GM21576 (cell line): ENCODE measurements around the gene LZTS3.
"Not testable (repeated sequence)": the region's sequence is repeated elsewhere in the genome, so short reads cannot be mapped to it uniquely, and the experiment has no call there.

Experiments used
- ATAC-seq: cut with Tn5 transposase; IDR thresholded peaks from one replicate; pipeline ENCODE4 v1.9.1; 2021; ENCODE audit warnings: mild to moderate bottlenecking, moderate library complexity; ENCODE audit not compliant: unreplicated experiment

Gene LZTS3

DNA sequence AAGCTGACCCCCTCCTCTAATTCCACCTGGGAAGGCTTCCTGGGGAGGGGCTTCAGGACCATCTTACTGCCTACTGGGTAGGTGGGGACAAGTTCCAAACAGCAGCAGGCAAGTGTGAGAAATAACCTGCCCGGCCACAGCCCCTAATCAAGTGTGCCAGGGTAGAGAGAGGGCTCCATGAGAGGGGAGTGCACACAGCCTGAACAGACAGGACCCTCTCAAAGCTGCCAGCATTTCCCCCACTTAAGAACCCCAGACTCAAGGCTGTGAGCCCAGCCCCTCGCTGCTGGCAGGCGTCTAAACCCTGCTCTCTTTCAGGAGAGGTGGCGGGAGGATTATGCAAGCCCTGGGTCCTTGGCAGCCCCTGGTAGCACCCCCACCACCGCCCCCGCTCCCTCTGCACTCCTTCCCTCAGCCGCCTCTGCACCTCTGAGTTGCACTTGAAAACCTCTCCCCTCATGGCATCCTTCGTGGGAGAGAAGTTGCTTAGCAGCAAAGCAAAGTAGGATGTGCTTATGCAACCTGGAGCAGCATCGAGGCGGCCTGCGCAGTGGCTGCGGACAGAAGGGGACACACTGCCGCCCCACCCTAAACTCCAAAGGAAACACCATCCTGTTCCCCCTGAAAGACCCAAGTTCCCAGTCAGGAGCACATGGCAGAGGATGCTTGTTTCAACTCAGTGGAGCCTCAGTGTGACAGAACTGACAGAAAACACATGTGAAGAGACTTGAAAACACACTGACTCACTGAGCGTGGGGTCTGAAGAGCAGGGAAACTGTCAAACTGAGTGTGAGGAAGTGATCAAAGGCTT is 20.7 kb upstream of the LZTS3 start:
- ATAC-seq, result no peak

DNA sequence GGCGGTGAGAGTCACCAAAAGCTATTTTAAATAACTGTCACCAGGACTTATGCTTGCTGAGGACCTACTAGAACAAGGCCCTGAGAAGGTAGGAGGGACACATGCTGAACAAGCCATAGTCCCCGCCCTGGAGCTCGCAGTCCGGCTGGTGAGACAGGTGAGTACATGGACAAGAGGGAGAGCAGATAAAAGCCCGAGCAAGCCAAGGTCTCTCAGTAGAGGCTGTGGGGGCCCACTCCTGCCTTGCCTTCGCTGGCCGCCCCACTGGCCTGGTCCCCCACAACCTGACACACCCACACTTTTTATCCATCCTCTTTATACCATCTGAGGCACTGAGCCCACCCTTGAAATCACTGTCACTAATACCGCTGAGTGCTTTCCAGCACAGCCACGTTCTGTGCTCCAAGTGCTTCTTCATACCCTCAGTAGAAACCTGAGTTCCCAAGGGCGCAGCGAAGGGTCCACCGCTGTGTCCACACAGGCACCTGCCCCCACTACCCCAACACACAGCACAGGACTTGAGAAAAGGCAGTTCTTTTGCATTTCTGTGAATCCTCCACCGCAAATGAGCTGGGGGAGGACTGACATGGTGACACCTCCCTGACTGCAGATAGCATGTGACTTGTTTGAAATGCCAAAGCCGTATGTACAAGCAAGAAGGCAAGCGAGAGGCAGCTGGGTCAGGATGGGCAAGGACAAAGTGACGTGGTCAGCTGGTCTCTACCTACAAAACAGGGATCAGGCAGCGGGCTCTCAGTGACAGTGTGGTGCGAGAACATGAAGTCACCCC is 19.1 kb upstream of the LZTS3 start:
- no peak for ATAC-seq

DNA sequence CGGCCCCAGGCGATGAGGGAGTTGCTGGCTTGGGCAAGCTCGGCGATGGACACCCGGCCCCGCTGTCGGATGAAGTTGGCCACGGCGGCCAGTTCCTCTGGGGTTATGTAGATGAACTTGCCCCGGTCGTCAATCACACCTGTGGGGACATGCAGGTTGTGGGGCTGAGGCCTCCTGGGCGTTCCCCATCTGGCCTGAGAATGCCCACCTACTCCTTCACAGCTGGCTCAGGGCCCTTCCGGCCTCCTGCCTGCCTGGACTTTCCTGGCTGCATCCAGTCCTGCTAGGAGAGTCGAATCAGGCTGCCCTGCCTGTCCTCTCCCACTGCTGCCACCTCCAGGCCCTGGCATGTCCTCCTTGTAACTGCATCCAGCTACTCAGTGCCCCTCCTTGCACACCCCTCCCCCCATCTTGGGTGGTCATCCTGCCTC is 17.3 kb upstream of the LZTS3 start:
- no peak for ATAC-seq

DNA sequence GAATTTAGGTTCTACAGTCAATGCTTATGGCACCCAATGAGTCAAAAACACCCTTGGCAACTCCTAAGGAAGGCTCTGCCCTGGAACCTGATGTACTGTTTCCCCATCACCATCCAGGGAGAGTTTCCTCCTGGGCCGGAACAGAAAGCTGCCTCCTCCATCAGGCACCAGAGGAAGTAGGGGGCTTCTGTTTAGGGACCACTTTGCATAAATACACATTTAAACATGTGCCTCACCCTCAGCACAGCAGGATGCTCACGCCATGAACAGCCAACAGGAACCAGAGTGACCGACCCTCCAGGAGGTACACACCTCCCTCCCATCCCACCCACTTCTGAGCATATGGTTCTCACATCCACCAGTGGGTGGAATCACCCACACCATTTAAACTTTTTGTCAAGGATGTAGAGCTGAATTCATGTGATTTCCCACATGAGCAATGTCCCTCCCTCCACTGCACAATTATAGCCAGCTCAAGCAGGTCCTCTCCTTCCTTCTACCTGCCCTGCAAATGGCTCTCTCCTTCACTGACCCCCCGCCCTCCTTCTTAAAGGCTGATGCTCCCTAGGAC is 16.3 kb upstream of the LZTS3 start:
- no peak for ATAC-seq

DNA sequence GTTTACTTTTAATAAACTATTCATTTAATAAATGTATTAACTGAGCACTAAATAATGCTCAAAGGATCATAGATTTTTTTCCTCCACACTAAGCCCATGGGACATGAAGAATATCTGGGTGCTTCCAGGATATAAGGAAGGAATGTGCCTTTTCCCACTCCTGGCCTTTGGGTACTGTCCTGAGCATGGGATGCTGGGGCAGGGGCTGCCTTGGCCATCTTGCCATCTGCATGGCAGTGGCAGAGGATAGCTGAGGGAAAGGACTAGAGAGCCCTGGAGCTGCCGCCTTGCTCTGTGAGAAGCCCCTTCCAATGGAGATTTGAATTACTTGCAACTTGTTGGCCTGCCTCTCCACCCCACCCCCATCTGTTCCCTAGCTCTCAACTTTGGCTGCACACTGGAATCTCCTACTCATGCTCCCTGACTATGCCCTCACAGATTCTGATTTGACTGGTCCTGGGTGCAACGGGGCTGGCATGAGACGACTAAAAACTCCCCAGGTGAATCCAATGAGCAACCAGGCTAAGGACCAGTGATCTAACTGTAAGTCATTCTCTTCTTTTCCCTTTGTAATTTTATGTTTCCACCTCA is 15.6 kb upstream of the LZTS3 start:
- ATAC-seq, result no peak

DNA sequence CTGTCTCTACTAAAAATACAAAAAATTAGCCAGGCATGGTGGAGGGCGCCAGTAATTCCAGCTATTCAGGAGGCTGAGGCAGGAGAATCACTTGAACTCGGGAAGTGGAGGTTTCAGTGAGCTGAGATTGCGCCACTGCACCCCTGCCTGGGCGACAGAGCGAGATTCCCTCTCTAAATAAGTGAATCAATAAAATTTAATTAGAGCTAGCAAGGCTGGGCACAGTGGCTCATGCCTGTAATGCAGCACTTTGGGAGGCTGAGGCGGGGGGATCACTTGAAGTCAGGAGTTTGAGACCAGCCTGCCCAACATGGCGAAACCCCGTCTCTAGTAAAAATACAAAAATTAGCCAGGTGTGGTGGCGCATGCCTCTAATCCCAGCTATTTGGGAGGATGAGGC is 14.5 kb upstream of the LZTS3 start:
- ATAC-seq, result not testable (repeated sequence)

DNA sequence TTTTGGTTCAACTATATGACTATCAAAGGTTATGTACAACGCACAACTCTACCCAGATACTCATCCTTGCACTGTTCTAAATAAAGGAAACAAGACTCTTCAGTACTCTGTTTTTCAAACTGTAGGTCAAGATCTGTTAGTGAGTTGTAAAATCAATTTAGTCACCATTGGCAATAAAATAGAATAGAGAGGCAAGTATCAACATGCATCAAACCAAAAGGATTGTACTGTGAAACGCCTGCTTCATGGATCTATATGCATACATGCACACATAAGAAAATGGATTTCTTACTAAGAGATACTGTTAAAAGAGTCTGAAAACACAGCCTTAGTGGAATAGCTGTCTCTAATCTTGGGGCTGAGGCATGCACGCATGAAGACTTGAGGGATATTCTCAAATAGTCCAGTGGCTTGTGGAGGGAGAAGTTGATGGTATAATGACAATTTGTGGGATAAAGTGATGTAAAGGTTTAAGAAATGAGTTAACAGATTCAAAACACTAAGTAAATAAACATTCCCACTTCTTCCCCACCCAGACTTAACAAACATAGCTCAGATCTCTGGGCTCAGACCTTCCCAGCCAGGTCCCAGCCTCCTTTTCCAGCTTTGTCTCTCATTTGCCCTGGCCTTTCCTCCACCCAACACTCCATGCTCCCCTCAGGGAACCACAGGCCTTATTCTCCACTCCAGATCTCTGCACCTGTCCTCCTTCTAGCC is 10.7 kb upstream of the LZTS3 start:
- ATAC-seq, result no peak

DNA sequence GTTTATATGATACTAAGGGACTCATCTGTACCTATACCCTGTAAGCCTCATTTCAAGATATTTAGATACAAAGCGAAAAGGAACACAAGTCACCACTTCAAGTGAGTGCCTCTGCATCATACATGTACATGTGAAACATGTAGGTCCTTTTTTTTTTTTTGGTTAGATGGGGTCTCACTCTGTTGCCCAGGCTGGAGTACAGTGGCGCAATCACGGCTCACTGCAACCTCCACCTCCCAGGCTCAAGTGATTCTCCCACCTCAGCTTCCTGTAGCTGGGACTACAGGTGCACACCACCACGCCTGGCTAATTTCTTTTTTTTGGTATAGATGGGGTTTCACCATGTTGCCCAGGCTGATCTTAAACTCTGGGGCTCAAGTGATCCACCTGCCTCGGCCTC is 9.1 kb upstream of the LZTS3 start:
- ATAC-seq, result not testable (repeated sequence)

DNA sequence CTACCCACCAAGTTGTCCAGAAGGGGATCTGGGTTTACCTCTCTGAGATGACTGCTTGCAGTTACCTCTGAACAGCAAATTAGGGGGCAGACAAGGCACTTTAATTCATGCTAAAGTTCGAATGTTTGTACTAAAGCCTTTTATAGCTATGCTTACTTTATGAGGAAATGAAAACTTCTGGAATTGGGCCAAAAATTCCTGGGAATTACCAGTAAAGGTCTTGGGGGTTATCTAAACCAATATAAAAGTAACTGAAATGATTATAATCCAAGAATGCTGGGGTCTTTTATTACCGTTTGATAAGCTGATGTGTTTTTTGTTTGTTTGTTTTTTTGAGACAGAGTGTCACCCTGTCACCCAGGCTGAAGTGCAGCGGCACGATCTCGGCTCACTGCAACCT is 7.9 kb upstream of the LZTS3 start:
- no peak for ATAC-seq

DNA sequence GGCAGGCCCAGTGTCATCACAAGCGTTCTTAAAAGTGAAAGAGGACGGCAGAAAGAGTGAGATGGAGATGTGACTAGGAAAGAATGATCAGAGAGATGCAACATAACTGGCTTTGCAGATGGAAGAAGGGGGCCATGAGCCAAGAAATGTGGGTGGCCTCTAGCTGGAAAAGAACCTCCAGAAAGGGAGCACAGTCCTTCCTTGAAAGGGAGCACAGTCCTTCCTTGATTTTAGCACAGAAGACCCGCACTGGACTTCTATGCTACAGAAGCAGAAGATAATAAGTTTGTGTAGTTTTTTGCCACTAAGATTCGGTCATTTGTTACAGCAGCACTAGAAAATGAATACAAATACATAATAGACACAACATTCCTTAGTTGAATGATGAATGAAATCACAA is 7.0 kb upstream of the LZTS3 start:
- ATAC-seq, result no peak

DNA sequence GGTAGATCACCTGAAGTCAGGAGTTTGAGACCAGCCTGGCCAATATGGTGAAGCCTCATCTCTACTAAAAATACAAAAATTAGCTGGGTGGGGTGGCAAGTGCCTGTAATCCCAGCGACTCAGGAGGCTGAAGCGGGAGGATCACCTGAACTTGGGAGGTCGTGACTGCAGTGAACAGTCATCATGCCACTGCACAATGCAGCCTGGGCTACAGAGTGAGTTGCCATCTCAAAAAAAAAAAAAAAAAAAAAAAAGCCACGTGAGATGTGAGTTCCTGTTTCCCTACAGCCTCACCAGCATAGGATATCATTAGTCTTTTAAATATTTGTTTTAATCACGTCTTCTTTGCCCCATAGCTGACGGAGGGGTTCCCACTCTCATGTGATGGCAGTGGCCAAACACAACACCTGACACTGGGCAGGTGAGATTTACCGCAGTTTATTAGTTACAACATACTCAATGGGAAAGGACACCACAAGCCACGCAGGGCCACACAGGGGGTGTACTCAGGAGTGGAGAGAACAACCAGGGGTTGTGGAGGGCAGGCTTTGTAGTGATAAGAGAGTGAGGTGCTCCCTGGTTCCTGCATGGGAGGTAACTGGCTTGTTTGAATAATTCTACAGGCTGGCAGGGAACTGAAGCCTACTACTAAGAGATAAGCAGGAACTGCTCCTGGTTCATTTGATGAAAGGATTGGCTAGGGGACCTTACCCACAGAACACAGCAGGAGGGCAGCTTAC is 4.6 kb upstream of the LZTS3 start:
- ATAC-seq, result no peak

DNA sequence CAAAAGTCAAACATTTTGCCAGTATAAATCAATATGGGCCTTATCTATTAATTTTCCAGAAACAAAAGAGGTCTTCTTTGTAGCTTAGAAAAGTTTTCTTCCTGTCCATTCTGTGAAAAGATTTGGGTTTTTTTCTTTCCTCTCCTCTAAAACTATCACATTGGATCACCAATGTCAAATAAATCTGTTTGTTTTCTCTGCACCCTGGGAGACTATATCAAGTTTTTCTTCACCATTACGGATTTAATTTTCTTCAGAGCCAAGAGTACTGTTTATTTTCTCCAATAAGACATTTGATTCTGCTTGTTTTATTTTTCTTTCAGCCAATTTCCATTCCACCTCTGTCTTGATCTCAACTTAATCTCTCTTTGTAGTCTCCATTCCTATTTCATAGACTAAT is 1.9 kb upstream of the LZTS3 start:
- no peak for ATAC-seq

DNA sequence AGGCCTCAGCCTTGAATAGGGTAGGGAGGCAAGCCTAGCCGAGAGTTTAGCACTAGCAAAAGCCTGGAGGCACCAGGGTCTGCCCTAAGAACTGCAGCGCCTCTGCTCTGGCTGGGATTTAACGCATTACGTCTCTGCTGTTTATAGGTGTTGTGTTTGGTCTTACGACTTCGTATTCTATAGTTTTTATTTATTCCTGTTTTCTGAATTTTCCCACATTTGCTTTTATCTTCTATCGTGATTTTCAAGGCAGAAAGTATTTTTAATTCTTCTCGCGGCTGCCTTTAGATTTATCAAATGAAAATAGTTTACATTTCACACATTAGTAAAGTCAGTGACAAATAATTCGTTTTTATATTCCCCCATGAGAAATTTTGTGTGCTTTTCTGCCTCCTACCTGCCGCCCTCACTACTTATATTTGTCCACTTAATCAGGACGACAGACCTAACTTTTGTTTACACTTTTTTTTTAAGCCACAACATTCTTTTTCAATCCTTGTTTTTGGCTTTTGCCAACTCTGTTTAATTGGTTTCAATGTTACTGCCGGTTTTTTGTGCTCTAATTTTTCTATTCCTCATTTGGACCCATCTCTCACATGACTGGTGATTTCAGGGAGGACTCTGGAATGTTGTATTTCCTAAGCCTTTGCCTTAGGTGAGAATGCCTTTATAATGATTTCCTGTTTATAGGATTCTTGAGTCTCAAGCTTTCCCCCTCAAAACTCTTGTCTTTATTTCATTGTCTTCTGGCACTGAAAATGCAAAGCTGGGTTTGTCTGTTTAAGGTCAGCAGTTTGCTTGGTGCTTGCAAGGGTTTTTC is 1.3 kb upstream of the LZTS3 start:
- ATAC-seq, result no peak

DNA sequence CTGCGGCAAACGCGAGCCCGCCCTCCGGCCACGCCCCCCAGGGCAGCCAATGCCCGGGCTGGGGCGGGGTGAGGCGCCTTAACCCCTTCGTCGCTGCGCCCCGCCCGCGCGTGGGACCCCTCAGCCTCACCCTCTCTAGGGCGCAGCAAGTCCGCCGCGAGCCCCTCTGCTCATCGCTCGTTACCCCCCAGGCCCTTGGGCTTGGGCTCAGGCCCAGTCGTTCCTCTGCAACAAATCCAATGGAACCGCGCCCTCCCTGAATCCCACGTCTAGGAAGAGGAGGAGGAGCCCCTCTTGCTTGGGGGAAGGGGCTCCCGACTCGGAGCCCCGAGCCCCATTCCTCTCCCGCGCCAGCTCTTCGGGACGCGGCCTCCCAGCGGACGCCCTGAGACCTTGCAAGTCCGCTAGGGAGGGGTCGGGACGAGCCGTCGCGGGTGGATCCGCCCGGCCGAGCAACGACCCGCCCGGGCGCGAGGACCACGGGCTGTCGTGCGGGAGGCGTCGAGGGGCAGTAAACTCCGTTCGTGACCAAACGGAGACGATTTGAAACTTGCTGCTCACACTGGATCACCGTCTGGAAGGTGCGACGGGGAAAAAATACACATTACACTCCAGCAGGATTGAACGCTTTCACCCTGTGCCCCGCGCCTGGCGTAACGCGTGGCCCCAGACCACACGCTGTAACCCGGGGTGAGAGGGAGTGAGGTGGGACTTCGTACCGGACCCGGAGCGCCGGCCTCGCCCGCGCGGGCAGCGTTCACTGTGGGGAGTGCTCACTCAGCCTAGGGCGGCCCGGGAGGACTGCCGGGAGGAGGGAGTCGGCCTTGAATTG is 477 bp upstream of the LZTS3 start:
- ATAC-seq, result peak; percentile 81

DNA sequence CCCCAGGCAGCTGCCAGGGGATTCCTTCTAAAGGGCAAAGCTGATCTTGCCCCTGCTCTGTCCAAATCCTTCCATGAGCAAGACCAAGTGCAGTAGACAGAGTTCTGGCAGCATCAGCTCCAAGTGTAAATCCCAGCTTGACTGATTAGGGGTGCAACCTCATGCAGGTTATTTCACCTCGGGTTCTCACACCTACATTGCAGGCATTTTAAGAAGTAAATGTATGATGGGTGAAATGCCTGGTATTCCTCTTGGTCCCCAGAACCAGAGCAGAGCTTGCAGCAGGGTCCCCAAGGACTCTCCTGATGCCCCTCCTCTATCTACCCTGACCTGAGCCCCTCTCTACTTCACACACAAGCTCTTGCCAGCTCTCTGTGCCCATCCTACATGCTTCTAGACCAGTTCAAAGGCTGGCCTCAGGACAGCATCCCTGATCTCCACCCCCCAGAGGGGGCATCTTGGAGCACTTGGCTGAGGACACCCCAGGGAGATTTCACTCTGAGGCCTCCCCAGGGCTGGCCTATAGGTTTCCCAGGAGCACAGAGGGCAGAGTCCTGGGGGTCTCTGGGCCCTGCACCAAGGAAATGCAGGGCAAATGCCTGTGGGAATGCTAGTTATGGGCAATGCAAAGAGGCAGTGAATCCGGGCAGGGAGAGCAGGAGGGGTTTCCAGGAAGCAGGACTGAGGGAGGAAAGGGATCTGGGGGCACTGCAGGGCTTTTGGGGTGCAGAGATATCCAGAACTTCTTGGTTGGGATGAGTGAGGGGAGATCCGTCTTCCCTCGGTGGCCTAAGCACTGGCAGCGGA is 1.0 kb downstream of the LZTS3 start:
- no peak for ATAC-seq

DNA sequence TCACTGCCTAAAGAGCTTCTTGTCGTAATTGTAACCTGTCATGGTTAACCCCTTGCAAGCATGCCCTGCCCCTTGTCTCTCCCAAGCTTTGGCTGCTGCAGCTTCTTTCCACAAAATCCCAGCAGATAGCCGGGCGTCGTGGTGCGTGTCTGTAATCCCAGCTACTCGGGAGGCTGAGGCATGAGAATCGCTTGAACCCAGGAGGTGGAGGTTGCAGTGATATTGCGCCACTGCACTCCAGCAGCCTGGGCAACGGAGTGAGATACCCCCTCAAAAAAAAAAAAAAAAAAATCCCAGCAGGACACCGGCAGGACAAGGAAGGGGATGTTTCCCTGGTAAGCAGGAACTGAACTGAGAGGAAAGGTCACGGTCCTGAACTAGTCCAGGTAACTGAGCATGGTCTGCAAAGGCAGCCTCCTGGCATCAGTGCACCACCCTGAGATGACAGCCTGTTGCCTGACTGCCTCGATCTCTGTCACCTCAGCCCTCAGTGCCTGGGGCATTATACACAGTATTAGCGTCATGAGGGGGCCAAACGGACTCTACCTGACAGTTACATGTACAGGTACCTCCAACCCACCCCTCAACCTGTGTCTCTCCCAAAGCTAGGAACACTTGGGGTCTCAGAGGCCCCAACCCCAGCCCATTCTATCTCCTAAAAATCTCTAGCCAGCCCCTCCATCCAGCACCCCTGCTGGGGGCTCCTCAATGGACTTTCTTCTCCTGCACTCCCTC is 1.8 kb downstream of the LZTS3 start:
- ATAC-seq, result no peak
